T-helper 22 cell (primary cell): ENCODE data around the gene PPIC.

Experiments
- DNase-seq: peaks from one replicate; pipeline ENCODE4 v3.0.0-alpha.2; 2020; ENCODE audit warnings: low read depth

Gene PPIC

GRCh38 chr5:123036391-123037103 is at the start of gene PPIC:
PPIC (minus strand) TSS chr5:123036725; CDS start chr5:123036625, 100 bp downstream.
- no peak for DNase-seq

- DNase-seq = no peak
These were observed 49.2 kb upstream of the PPIC start for GRCh38 chr5:123085638-123086286.

GRCh38 chr5:123084730-123085605 is 48.4 kb upstream of the PPIC start:
- DNase-seq = no peak

GRCh38 chr5:123083298-123083697 is 46.8 kb upstream of the PPIC start:
- DNase-seq = no peak

GRCh38 chr5:123080215-123080614 is 43.7 kb upstream of the PPIC start:
- no peak for DNase-seq

- no peak for DNase-seq
These were observed 39.1 kb upstream of the PPIC start for GRCh38 chr5:123075521-123076163.

GRCh38 chr5:123068368-123068938 is 31.9 kb upstream of the PPIC start:
- DNase-seq = no peak

- no peak for DNase-seq
These were observed 29.5 kb upstream of the PPIC start for GRCh38 chr5:123066016-123066415.

- DNase-seq = no peak
These were observed 22.9 kb upstream of the PPIC start for GRCh38 chr5:123059455-123059854.

GRCh38 chr5:123051206-123051605 is 14.7 kb upstream of the PPIC start:
- no peak for DNase-seq

- no peak for DNase-seq
These were observed 11.2 kb upstream of the PPIC start for GRCh38 chr5:123047706-123048105.

GRCh38 chr5:123046222-123046621 is 9.7 kb upstream of the PPIC start:
- no peak for DNase-seq

GRCh38 chr5:123044926-123045617 is 8.5 kb upstream of the PPIC start:
- no peak for DNase-seq

GRCh38 chr5:123039673-123040072 is 3.1 kb upstream of the PPIC start:
- DNase-seq = no peak

GRCh38 chr5:123037104-123037418 is 536 bp upstream of the PPIC start:
- no peak for DNase-seq

- DNase-seq = no peak
These were observed 571 bp downstream of the PPIC start for GRCh38 chr5:123035918-123036390.

- no peak for DNase-seq
These were observed 1.1 kb downstream of the PPIC start for GRCh38 chr5:123035360-123035917.

- no peak for DNase-seq
These were observed 3.3 kb downstream of the PPIC start for GRCh38 chr5:123033157-123033671.

GRCh38 chr5:123028222-123028621 is 8.3 kb downstream of the PPIC start:
- DNase-seq = no peak

- DNase-seq = no peak
These were observed 21.8 kb downstream of the PPIC start for GRCh38 chr5:123014689-123015088.

- no peak for DNase-seq
These were observed 24.2 kb downstream of the PPIC start for GRCh38 chr5:123012321-123012720.
